IPS DF 4.7 (cell line): ENCODE results near the gene NR1D2.
"Not testable (repeated sequence)": the region's sequence is repeated elsewhere in the genome, so short reads cannot be mapped to it uniquely, and the experiment has no call there.

Experiments used
- DNase-seq: peaks from one replicate; pipeline ENCODE4 v3.0.0-alpha.2; 2013; ENCODE audit warnings: low spot score; ENCODE audit errors: extremely low read depth

NR1D2 gene

DNA sequence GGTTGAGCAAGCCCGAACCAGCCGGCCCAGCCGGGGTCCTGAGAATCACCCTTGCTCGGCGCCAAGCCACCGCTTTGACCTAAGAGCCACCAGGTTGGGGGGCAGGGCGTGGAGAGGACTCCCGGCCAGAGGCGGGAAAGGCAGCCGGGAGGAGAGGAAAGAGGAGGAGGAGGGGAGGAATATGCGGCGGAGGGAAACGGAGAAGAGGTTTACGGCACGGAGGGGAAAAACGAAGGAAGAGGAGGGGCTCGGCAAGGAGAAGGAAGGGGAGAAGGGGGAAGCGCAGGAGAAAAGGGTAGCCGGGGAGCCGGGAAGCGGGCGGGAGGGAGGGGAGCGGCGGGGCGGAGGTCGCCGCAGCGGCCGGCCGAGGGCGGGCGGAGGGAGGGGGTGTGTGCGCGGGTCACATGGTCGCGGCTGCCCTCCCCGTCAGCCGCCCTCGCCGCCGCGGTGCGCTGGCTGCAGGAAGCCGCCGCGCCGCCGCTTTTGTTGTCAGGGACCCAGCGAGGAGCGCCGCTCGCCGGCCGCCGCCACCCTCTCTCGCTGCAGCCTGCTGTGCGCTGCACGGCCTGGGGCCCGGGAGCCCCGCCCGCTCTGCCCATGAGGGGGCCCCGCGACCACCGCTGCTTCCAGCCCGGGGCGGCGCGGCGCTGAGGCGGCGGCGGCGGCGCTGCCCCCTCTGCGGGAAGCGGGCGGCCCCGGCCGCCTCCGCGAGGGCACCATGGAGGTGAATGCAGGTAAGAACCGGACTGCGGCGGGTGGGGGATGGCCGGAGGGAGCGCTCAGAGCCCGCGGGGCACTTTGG is at the start of gene NR1D2:
Gene NR1D2, plus strand, starts transcription at position 426 of the 802 bp plus-strand sequence. Its CDS starts 293 bp downstream, at position 719.
- DNase-seq, result no peak

DNA sequence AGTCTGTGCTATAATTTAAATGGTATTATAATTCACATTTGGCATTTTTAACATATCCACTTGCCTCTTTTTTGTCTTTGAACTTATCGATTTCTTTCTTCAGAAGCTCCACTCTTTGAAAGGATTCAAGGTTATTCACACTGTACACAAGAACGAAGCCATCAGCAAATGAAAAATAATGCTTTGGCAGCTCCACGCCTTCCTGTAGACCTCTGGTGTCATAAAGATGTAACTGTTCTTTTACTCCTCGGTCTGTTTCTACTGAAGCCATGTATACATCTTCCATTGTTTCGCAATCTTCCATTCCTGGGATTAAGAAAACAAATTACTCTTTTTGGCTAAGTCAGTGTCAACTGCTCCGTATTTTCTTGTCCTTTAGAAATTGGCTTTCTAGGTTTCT is 44.3 kb upstream of the NR1D2 start:
- DNase-seq, result no peak

DNA sequence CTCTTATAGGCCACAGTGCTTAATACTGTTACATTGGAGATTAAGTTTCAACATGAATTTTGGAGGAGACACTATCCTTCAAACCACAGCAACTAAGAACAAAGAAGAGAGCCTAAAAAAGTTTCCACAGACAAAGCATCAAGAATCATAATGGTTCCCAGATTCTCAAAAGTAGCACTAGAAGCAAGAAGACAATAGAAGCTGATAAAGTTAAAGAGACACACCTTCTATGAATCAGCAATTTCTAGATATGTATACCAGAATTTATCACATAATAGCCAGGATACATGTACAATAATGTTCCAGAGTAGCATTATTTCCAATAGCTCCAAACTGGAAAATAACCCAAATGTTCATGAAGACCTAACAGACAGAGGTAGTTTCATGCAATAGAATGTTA is 40.5 kb upstream of the NR1D2 start:
- DNase-seq, result no peak

DNA sequence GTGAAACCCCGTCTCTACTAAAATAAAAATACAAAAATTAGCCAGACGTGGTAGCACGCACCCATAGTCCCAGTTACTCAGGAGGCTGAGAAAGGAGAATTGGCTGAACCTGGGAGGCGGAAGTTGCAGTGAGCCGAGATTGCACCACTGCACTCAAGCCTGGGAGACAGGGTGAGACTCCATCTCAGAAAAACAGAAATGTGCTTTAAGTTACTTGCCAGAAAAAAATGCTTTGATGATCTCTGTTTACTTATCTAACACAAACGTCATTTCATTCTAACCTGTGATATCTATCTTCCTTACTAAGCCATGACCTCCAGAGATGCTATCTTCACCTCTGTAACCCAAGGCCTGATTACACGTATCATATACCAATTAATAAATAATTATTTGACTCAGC is 35.7 kb upstream of the NR1D2 start:
- no peak for DNase-seq

DNA sequence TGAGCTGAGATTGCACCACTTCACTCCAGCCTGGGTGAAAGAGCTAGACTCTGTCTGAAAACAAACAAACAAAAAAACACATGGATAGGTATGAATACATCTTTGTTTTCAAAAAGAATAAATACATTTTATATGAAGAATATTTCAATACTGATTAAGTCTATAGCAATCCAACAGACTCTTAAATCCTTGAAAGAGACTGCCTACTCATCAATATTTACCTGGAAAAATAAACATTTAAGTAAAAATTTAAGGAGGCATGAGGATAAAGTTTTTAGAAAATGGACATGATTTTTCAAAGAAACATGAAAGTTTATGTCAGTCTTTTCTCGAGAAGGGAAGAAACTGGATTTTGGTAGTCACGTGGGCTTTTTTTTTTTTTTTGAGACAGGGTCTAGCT is 33.7 kb upstream of the NR1D2 start:
- DNase-seq, result no peak

DNA sequence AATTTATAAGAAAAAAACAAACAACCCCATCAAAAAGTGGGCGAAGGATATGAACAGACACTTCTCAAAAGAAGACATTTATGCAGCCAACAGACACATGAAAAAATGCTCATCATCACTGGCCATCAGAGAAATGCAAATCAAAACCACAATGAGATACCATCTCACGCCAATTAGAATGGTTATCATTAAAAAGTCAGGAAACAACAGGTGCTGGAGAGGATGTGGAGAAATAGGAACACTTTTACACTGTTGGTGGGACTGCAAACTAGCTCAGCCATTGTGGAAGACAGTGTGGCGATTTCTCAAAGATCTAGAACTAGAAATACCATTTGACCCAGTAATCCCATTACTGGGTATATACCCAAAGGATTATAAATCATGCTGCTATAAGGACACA is 32.8 kb upstream of the NR1D2 start:
- not testable (repeated sequence) for DNase-seq

DNA sequence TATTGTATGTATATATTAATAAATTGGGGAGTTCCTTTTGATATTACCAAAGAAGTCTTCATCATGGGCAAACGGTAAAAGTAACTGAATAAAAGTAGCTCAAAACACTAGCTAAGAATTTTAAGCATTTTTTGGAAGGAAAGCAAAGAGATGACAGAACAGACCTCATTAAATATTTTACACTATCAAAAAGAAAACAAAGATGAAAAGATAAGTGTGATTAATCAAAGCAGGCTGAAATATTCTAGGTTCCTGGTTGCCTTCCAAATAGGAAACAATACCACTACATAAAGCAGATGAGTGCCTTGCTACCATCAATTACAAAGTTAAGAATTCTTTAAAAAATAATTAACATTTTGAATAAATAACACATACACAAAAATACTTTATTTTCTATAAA is 31.9 kb upstream of the NR1D2 start:
- no peak for DNase-seq

DNA sequence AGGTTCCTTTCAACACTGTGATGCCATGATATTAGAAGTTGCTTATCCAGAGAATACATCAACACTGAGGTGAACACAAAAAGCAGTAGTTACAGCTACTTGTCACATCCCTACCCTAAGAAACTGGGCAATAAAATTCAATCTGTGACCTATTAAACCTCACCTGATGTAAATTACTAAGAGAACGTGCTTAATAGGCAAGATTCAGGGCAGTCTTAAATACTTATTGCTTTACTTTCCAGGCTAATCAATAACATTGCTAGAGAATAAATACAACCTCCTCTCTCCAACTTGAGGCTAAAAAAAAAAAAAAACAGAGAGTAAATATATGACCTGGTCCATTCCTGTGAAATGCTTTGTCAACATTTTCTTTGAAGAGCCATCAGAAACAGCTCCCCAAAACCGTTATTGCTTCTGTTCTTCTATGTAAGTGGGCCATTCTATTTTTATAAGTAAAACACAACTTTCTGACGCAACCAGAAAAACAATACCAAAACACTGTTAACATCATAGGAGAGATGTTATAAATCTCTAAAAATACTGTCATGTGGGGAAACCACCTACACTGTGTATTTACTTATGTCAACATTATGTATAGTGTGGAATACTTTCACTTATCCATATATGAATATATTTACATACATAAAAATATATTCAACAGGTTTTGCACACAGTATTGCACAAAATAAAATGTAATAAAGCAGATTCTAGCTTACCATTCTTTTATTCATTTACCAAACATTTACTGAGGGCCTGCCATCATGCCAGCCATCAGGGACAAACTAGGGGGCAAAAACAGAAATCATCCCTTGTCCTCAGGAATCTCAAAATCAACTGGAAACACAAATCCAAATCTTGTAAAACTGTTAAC is 31.0 kb upstream of the NR1D2 start:
- DNase-seq, result no peak

DNA sequence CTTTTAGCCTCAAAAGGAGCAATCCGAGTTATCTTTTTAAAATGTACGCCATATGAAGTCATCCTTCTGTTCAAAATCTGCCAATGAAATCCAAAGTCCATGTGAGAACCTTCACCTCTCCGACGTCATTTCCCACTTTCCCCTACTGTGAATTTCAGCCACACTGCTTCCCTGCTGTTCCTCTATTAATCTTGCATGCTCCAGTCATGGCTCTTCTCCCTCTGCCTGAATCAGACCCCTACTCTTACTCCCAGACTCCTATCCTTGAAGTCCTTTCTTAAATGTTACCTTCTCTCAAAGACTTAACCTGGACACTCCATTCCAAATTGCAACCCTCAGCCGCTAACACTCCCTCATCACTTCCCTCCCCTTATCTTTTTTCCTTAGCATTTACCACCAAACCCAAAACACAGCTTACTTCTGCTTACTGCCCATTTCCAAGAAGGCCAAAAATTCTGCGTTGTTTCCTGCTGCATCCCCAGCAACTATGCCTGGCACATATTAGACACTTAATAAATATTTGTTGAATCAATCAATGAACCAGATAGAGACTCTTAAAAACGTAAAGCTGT is 29.5 kb upstream of the NR1D2 start:
- no peak for DNase-seq

DNA sequence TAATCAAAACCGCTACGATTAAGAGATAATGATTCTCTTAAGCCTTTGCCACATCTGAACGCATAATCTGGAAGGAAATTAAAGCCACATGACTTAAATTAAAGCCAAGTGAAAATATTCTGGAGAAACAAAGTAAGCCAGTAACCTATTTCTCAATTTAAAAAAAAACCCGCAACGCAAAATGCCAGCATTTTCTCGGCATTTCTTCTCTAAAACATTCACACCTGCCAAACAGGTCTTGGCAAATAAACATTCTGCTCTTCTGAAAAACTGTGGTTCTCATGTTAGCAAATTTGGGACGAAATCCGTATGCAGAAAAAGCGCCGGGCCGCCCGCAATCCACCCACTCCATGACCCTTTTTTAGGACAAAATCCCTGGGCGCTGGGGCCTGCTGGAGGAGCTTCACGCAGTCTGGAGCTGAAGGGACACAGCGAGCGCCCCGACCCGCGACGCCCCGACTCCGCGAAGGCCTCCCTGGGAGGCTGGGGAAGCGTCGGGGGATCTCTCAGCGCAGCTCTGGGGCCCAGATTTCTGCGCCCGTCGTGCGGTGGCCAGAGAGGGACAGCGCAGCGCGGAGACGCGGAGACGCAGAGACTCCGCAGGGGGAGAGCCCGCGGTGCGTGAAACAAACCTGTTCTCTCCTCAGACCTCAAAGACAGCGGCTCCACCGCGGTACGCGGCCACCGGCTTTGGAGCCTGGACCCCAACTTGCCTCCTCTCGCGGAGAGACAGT is 28.8 kb upstream of the NR1D2 start:
- no peak for DNase-seq

DNA sequence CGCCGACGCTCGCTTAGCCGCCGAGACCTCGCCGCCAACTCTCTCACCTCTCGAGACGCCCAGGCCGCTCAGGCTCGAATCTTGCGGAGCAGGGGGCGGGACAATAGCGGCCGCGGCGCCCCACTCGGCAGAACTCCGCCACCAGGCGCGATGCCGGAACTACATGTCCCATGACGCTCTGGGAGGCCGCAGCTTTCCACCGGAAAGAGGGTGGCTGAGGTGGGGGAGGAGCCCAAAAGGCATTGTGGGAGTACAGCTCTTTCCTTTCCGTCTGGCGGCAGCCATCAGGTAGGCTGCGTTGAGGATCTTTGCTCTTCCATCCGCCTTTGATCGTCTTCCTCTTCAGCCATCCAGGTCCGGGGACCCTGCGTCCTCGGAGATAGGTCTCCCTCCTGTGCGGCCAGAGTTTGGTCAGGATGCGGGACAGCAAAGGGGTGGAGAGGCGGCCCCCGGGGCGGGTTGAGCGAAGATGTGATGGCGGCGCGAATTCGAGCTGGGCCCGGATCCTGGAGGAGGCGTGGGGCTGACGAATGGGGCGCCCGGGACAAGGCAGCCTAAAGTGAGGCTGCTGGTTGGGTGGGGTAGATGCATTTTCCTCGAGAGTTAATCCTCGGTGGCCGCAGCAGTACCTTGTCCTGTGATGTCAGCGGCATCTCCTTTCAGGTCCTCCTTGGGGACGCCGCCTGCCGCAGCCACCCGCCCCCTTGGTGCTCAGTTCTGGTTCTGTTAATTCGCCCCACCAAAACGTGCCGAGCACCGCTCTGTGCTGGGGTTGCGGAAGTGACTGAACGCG is 28.0 kb upstream of the NR1D2 start, which contains the start of the genes NKIRAS1 and RPL15:
Gene NKIRAS1, minus strand, starts transcription at position 105 of the 793 bp plus-strand sequence. CDS start 6,086 bp downstream, outside the sequence.
Gene RPL15, plus strand, starts transcription at position 247 of the 793 bp plus-strand sequence. CDS start 728 bp downstream, outside the sequence.
- peak; percentile 86 for DNase-seq

DNA sequence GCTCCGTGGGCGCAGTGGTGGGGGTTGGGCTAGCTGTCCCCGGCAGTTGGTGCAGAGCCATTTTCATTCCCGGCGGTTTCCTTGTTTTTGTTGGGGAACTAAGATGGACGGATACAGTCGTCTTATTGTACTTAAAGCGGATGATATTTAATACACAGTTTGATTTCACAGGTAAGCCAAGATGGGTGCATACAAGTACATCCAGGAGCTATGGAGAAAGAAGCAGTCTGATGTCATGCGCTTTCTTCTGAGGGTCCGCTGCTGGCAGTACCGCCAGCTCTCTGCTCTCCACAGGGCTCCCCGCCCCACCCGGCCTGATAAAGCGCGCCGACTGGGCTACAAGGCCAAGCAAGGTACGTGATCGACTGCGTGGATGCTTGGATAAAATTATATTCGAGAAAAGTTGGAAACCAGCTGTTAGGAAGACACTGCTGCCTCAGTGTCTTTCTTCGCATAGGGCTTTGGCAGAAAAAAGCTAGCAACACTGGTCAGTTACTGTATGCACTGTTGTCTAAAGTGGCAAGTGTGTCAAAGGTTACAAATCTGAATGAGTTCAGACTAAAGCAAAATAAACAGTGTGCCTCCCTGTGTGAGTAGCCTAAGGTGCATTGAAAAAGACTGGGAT is 27.3 kb upstream of the NR1D2 start:
- not testable (repeated sequence) for DNase-seq

DNA sequence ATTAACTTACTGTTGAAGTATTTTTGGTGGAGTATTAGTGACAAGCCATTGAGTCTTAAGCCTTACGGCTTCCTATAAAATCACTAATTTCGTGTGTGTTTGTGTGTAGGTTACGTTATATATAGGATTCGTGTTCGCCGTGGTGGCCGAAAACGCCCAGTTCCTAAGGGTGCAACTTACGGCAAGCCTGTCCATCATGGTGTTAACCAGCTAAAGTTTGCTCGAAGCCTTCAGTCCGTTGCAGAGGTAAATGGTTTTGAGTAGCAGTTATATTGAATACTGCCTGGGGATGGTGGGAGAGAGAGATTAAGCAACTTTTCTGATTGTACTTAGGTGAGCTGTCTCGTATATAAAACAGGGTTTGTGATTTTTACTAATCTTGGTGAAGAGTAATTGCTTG is 26.8 kb upstream of the NR1D2 start:
- not testable (repeated sequence) for DNase-seq

DNA sequence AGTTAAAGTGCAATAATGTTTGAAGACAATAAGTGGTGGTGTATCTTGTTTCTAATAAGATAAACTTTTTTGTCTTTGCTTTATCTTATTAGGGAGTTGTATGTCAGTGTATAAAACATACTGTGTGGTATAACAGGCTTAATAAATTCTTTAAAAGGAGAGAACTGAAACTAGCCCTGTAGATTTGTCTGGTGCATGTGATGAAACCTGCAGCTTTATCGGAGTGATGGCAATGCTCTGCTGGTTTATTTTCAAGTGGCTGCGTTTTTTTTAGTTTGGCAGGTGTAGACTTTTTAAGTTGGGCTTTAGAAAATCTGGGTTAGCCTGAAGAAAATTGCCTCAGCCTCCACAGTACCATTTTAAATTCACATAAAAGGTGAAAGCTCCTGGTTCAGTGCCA is 25.5 kb upstream of the NR1D2 start:
- no peak for DNase-seq

DNA sequence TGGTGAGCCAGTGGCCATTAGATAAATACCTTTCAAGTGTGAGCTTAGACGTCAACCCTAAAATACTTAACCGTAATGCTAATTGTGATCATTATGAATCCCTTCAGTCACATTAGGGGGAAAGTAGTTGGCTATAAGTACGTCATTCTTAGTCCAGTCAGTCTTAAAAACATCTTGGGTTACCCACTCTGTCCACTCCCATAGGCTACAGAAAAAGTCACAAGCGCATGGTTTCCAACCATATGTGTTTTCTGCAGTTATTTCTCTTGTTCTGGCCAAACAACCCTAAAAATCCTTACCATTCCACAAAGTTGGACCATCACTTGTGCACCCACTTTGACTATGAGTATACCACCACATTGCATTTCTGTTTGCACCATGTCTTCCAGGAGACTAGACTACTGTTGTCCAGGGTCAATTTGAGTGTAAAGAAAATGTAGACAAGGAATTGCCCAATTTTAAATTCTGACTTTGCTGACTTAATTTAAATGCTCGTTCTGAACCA is 24.9 kb upstream of the NR1D2 start:
- DNase-seq, result no peak

DNA sequence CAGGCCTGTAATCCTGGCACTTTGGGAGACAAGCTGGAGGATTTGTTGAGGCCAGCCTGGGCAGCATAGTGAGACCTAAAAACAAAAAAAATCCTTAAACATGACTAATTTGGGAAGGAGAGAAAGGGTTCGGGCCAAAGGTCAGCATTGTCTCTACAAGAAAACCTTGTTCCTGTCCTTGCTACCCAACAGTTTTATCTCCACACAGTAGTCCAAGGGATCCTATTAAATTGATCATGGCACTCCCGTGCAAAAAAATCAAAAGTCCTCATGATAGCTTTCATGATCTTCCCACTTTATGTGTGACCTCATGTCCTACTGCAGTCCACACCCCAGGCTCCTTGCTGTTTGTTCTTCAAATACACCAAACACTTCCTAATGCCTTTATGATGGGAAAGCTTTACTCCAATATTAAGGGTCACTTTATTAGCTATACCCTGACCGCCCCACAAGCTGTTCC is 24.0 kb upstream of the NR1D2 start:
- no peak for DNase-seq

DNA sequence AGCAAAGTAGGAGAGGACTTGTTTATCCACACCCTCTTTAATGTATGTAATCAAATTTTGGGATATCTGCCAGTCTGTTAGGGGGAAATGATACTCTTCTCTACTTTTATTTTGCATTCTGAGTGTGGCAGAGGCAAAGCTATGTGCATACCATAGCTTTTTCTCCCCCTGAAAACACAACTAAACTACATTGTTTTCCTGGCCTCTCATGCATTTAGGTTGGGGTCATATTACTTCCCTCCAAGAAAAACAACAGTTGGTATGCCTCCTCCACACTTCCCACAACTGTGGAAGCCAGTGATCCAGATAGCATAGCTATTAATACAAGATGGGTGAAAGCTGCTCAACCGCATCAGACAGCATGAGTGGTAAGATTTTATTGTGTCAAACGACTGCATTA is 21.3 kb upstream of the NR1D2 start:
- DNase-seq, result no peak

DNA sequence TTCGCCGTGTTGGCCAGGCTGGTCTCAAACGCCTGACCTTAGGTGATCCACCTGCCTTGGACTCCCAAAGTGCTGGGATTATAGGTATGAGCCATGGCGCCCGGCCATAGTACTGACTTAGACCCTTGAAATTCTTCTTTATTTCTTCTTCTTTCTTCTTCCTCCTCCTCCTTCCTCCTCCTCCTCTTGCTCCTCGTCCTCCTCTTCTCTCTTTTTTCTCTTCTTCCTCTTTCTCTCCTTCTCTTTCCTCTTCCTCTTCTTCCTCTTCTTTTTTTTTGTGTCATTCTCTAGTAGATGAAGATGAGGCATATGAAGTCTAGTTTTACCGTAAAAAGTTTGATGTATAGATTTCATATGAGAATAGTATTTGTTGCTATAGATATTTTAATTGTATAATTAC is 18.8 kb upstream of the NR1D2 start:
- DNase-seq, result no peak

DNA sequence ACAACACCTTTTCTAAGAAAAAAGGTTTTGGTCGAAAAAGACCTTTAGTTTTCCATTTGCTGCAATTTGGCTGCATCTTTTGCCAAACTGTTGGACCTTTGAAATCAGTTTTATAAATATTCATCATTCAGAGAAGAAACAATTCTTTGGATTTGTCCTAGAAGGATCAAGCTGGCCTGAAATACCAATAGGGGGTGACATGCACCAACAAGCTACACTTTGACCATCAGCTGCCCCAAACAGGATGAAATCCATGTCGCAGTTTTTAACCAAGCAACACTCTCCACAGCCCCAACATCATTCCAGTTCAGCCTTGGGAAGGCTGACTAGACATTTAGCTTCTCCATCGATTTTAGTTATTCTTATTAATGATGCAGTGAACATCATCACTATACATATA is 18.4 kb upstream of the NR1D2 start:
- no peak for DNase-seq

DNA sequence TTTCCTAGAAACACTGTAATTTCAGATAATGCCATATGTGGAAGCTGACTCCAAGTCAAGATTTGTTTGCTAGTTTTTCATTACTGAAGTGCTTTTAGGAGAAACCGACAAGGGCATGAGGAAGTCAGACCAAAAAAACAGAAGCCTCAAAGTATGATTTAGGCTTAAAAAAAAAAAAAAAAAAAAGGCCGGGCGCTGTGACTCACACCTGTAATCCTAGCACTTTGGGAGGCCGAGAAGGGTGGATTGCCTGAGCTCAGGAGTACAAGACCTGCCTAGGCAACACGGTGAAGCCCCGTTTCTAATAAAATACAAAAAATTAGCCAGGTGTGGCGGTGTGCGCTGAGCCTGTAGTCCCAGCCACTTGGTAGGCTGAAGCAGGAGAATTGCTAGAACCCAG is 16.6 kb upstream of the NR1D2 start:
- no peak for DNase-seq
